Stimulated activated CD4-positive, alpha-beta T cell treated with anti-CD3 and anti-CD28 coated beads, Interleukin-4, amount 100 ng/mL, for 1 hour (primary cell): ENCODE data around the gene EFCAB10.

Source experiments
- DNase-seq: peaks from one replicate; pipeline ENCODE4 v3.0.0-alpha.2; 2020

Gene EFCAB10

GRCh38 chr7:105596866-105597265, 15.6 kb upstream of the EFCAB10 start:
- DNase-seq: no peak

GRCh38 chr7:105594034-105594433, 12.7 kb upstream of the EFCAB10 start:
- DNase-seq: no peak

DNA sequence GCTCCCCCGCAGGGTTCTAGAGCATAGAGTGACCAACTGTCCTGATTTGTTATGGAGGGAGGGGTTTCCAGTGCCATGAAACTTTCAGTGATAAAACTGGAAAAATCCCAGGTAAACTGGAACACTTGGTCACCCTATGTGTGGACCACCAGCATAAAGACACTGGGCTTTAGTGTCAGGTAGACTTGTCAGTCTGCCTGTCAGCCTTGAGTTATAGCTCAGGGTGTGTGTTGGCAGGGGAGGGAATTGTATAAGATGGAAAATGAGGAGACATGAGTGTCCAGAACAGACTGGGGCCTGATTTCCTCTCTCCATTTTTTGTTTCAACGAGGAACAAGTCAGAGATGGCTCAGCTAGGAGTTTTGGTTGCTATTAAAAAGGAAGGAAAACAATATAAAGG, 10.2 kb upstream of the EFCAB10 start:
- no peak for DNase-seq

GRCh38 chr7:105590793-105591192, 9.5 kb upstream of the EFCAB10 start:
- DNase-seq: no peak

- DNase-seq: peak; percentile 40
These were observed 8.2 kb upstream of the EFCAB10 start for GRCh38 chr7:105589356-105590077.

- no peak for DNase-seq
These were observed 6.8 kb upstream of the EFCAB10 start for GRCh38 chr7:105587909-105588635.

DNA sequence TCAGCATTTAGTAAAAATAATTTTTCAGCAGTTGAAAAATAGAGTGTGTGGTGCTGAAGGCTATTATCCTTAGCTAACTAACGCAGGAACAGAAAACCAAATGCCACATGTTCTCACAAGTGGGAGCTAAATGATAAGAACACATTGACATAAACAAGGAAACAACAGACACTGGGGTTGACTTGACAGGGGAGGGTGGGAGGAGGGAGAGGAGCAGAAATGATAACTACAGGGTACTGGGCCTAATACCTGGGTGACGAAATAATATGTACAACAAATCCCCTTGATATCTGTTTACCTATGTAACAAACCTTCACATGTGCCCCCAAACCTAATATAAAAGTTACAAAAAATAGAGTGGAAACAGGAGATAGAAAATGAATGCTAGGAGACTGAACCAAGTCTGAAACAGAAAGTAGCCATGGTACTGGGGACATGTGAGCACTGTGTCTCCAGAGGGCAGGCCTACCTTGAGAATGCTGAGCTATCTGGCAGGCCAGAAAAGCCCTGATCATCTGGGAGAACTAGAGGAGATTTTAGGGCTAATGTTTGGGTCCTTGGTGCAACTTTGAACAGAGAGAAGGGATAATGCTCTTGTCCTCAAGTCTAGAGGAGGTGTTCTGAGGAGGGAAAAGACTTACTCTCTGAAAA, 4.7 kb upstream of the EFCAB10 start:
- no peak for DNase-seq

GRCh38 chr7:105584165-105584564, 2.9 kb upstream of the EFCAB10 start:
- no peak for DNase-seq

DNA sequence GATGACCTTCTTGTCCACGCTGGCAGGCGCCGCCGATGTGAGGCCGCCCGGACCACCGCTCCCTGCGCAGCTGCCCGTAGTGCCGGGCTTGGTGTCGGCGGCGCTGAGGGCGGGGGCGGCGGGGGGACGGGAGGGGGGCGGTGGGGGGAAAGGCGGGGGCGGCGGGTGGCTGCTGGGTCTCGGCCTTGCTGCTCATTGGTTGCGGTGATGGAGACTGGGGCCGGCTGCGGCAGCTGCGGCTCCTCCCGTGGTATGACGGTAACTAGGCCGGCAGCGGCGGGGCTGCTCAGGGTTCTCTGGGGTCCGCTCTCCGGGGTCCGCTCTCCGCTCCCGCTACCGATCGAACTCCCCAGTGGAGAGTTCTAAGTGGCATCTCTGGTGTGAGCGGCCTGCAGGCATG, 1.8 kb upstream of the EFCAB10 start:
- no peak for DNase-seq

DNA sequence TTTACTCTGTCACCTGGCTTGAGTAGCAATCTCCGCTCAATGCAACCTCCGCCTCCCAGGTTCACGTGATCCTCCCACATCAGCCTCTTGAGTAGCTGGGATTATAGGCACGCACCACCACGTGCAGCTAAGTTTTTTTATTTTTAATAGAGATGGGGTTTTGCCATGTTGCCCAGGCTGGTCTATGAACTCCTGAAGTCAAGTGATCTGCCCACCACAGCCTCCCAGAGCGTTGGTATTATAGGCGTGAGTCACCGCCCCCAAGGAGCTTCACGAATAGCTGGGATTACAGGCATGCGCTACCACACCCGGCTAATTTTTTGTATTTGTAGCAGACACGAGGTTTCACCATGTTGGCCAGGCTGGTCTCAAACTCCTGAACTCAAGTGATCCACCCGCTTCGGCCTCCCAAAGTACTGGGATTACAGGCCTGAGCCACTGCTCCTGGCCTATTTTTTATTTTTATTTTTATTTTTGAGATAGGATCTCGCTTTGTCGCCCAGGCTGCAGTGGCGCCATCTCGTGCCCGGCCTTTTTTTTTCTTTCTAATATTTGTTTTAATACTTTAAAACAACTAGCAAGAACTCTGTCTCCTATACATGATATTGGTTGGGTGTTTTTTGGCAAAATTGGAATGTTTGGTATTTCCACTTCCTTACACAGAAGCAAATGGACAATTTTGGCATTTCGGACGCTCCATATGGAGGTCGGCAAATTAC, 1.1 kb downstream of the EFCAB10 start:
- no peak for DNase-seq

DNA sequence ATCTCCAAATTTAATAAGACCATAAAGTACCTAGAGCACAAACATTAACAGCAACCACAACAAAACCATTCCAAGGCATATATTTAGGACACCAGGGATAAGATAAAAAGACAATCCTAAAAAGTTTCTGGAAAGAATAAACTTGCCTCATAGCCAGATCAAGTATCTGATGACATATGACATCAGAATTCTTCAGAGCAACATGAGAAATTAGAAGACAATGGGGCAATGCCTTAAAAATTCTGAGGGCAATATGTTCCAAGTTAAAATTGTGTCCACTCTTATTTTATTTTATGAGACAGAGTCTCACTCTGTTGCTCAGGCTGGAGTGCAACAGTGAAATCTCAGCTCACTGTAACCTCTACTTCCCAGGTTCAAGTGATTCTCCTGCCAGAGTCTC, 2.8 kb downstream of the EFCAB10 start:
- DNase-seq: no peak

GRCh38 chr7:105577251-105577650, 4.0 kb downstream of the EFCAB10 start:
- DNase-seq: no peak

GRCh38 chr7:105571891-105572290, 9.4 kb downstream of the EFCAB10 start:
- no peak for DNase-seq

- DNase-seq: no peak
These were observed 13.5 kb downstream of the EFCAB10 start for GRCh38 chr7:105567821-105568220.

DNA sequence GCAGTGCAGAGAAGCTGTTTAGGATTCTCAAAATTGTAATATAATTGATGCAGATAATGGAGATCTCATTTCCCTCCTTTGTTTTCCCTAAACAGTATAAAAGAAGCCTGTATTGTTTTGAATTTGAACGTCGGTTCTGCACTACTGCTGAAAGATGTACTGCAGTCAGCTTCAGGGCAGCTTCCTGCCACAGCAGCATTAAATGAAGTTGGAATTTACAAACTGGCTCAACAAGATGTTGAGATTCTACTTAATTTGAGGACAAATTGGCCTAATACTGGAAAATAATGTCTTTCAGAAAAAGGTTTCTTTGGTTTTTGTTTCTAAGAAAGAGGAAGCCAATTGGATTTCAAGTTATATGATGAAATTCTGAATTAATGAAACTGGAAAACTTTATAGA, 14.3 kb downstream of the EFCAB10 start:
- no peak for DNase-seq

DNA sequence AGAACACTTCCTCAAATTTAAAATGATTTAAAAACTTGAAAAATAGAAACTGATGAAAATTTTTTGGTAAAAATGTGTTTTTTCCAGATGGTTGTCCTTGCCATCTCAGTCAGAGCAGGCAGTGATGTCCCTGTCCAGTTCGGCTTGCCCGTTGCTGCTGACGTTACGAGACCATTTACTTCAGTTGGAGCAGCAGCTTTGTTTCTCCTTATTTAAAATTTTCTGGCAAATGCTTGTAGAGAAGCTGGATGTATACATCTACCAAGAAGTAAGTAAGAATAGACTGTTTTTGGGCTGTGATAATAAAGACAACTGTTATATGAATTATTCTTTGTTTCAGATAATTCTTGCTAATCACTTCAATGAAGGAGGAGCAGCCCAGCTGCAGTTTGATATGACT, 16.1 kb downstream of the EFCAB10 start:
- no peak for DNase-seq

- no peak for DNase-seq
These were observed 21.4 kb downstream of the EFCAB10 start for GRCh38 chr7:105559926-105560325.

GRCh38 chr7:105538339-105538738, 43.0 kb downstream of the EFCAB10 start:
- DNase-seq: no peak

DNA sequence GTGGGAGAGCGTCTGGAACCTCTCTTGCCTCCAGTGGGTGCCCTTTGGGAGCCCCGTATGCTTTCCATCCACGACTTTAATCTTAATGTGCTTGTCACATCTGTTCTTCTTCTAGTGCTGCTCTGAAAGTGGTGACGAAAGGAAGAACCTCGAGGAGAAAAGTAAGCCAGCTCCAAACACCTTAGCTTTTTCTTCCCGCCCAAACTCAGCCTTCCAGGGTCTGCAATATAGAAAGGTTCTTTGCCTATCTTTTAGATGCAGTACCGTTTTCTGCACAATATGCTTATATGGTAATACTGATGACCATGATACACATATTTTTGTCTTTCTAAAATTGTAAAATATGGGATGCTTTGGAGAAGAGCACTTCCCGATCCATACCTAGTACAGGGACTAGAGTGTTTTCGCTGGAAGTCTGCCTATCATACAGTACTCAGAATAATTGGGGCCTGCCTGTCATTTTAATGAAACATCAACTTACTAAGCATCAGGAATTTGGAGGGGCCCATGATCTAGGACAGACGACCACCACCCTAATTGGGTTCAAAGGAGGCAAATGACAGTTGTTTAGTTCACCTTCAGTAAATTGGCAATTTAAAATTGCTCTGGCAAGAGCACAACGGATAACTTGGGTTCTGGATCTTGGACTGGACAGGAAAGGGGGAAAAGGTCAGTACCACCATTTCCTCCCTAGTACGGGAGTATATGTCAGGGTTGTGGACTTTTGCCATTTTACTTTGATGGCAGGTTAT, 48.4 kb downstream of the EFCAB10 start:
- no peak for DNase-seq

DNA sequence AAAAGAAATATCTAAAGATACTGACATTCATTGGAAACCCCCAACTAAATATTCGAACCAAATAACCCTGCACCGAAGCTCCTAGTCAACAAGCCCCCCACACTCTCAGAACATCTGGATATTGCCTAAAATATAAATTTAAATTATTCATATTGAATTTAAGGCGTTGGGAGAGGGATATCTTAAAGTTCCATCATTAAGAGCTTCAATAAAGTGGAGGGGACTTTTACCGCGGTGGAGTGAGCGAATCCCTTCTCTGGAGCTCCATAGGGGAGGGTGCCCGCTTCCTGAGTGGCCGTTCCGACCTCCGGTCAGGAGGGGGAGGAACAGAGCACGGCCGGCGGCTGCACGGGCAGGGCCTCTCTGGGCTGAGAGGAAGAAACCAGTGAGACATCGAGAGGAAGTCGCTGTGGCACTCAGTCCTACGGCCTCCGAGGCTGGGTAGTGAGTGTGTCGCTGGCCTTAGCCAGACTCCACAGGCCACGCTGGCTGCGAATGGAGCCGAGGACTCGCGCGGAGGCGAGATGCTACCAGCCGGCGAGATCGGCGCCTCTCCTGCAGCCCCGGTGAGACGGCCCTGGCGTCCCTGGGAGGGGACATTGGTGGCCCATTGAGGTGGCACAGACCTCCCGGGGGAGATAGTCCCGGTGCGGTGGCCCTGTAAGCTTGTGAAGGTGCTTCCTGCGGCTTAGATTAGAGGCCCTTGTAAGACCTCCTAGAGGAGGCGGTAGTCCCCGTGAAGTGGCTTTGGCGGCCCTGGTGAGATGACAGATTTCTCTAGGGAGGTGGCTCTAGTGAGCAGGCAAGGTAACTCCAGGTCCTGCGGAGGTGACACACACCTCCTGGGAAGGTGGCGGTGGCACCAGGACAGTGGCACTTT, 49.3 kb downstream of the EFCAB10 start, which contains the start of gene RINT1:
Gene RINT1, plus strand, starts transcription at position 410 of the 880 bp plus-strand sequence. Its CDS starts 115 bp downstream, at position 525.
- DNase-seq: peak; percentile 88

DNA sequence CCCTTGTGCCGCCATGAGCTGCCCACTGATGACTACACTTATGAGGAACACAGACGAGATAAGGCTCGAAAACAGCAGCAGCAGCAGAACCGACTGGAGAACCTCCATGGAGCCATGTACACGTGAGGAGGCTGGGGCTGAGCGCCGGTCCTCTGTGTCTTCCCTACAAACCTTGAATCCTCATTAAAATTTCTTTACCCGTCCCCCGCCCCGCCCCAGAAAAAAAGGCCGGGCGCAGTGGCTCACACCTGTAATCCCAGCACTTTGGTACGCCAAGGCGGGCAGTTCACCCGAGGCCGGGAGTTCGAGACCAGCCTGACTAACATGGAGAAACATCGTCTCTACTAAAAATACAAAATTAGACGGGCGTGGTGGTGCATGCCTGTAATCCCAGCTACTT, 50.7 kb downstream of the EFCAB10 start:
- DNase-seq: no peak
